Effector memory CD4-positive, alpha-beta T cell (primary cell): Measurements from ENCODE around the gene HSP90AB1.

ENCODE experiments used
- DNase-seq, 3 donors: peaks; one replicate each; pipeline ENCODE4 v3.0.0-alpha.2; 2020
- H3K27ac ChIP-seq: 2 replicates; pipeline ENCODE4 v1.7.0; 2013; ENCODE audit warnings: mild to moderate bottlenecking, low read length, moderate library complexity; ENCODE audit not compliant: insufficient read depth, poor library complexity, severe bottlenecking
- H3K27me3 ChIP-seq: replicated peaks from 2 replicates; pipeline ENCODE4 v1.7.0; 2013; ENCODE audit warnings: mild to moderate bottlenecking, low read length; ENCODE audit not compliant: insufficient read depth, control insufficient read depth, poor library complexity, severe bottlenecking
- H3K36me3 ChIP-seq: 2 replicates; pipeline ENCODE4 v1.7.0; 2013; ENCODE audit warnings: mild to moderate bottlenecking, low read length, moderate library complexity; ENCODE audit not compliant: control insufficient read depth, insufficient read depth
- H3K4me1 ChIP-seq: 2 replicates; pipeline ENCODE4 v1.7.0; 2013; ENCODE audit warnings: low read length, mild to moderate bottlenecking; ENCODE audit not compliant: control insufficient read depth, insufficient read depth, poor library complexity, severe bottlenecking
- H3K4me3 ChIP-seq: 2 replicates; pipeline ENCODE4 v1.7.0; 2013; ENCODE audit warnings: low read length, low read depth, mild to moderate bottlenecking; ENCODE audit not compliant: insufficient read depth, poor library complexity, severe bottlenecking
- H3K9me3 ChIP-seq: 2 replicates; pipeline ENCODE4 v1.7.0; 2013; ENCODE audit warnings: mild to moderate bottlenecking, low read length, moderate library complexity; ENCODE audit not compliant: control insufficient read depth

HSP90AB1 gene

DNA sequence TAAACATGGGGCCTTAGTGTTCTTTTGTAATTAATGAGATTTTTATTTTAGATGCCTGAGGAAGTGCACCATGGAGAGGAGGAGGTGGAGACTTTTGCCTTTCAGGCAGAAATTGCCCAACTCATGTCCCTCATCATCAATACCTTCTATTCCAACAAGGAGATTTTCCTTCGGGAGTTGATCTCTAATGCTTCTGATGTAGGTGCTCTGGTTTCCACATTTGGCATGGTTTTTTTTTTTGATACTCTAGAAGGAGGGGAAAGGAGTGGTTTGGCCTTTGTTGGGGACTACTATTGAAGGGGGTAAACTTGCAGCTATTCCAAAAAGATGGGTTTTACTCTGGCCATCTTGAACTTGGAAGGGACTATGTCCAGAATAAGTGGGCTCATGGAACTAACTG, 1.7 kb downstream of the HSP90AB1 start:
- no peak for DNase-seq
- Histone ChIP-seq H3K4me1 (peaks cover 18% of the 10 kb centered on the region), H3K27me3 (no peaks in the 10 kb centered on the region), H3K27ac (peak overlapping the region; percentile 3), H3K9me3 (no peaks in the 10 kb centered on the region), H3K4me3 (peak overlapping the region; percentile 80), H3K36me3 (peaks cover 52% of the 10 kb centered on the region)

DNA sequence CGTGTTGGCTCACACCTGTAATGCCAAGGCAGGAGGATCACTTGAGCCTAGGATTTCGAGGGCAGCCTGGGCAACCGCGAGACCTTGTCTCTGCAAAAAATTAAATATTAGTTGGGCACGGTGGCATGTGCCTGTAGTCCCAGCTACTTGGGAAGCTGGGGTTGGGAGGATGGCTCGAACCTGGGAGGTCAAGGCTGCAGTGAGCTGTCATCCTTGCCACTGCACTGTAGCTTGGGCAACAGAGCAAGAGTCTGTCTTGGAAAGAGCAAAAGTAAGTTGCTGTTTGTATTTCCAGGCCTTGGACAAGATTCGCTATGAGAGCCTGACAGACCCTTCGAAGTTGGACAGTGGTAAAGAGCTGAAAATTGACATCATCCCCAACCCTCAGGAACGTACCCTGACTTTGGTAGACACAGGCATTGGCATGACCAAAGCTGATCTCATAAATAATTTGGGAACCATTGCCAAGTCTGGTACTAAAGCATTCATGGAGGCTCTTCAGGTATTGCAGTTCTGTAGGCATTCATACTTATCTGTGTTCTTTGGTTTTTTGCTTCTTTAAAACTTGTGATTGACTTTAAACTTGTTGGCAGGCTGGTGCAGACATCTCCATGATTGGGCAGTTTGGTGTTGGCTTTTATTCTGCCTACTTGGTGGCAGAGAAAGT, 2.3 kb downstream of the HSP90AB1 start:
- peaks cover 18% of the 10 kb centered on the region for H3K4me1 ChIP-seq
- H3K27ac ChIP-seq: peak overlapping the region; percentile 3
- no peaks in the 10 kb centered on the region for H3K27me3 ChIP-seq
- peaks cover 58% of the 10 kb centered on the region for H3K36me3 ChIP-seq
- no peak for DNase-seq
- H3K9me3 ChIP-seq: no peaks in the 10 kb centered on the region
- peak overlapping the region; percentile 80 for H3K4me3 ChIP-seq

DNA sequence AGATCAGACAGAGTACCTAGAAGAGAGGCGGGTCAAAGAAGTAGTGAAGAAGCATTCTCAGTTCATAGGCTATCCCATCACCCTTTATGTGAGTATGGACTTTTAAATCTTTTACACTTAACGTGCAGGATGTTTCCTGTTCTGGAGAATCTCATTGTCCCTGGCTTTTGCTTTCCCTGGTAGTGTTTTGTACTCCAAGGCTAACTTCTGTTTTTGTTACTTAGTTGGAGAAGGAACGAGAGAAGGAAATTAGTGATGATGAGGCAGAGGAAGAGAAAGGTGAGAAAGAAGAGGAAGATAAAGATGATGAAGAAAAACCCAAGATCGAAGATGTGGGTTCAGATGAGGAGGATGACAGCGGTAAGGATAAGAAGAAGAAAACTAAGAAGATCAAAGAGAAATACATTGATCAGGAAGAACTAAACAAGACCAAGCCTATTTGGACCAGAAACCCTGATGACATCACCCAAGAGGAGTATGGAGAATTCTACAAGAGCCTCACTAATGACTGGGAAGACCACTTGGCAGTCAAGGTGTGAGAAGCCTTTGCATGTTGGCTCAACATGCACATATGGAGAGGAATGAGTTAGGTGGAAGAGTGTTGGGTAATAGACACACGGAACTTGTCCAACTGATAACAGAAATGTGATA, 3.3 kb downstream of the HSP90AB1 start:
- peaks cover 18% of the 10 kb centered on the region for H3K4me1 ChIP-seq
- H3K4me3 ChIP-seq: no peak overlapping the region
- no peaks in the 10 kb centered on the region for H3K27me3 ChIP-seq
- H3K9me3 ChIP-seq: no peaks in the 10 kb centered on the region
- no peak overlapping the region for H3K27ac ChIP-seq
- H3K36me3 ChIP-seq: peaks cover 65% of the 10 kb centered on the region
- DNase-seq: no peak

DNA sequence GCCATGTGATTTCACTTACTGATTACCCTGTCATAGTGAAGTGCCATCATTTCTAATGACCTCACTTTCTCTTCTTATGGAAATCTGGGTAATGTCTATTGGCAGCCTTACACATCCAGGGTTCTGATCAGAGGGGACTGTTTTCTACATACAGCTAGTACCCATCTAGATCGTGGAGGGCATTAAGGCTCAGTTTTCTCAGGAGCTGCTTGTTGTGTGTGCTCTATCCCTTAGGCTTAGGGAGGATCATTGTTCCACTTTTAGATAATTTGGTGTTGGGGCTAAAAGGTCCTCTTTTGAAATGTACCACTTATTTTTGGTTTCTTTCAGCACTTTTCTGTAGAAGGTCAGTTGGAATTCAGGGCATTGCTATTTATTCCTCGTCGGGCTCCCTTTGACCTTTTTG, 3.8 kb downstream of the HSP90AB1 start:
- no peak overlapping the region for H3K27ac ChIP-seq
- H3K9me3 ChIP-seq: no peaks in the 10 kb centered on the region
- H3K4me3 ChIP-seq: no peak overlapping the region
- H3K36me3 ChIP-seq: peaks cover 65% of the 10 kb centered on the region
- H3K27me3 ChIP-seq: no peaks in the 10 kb centered on the region
- no peak for DNase-seq
- peaks cover 16% of the 10 kb centered on the region for H3K4me1 ChIP-seq

DNA sequence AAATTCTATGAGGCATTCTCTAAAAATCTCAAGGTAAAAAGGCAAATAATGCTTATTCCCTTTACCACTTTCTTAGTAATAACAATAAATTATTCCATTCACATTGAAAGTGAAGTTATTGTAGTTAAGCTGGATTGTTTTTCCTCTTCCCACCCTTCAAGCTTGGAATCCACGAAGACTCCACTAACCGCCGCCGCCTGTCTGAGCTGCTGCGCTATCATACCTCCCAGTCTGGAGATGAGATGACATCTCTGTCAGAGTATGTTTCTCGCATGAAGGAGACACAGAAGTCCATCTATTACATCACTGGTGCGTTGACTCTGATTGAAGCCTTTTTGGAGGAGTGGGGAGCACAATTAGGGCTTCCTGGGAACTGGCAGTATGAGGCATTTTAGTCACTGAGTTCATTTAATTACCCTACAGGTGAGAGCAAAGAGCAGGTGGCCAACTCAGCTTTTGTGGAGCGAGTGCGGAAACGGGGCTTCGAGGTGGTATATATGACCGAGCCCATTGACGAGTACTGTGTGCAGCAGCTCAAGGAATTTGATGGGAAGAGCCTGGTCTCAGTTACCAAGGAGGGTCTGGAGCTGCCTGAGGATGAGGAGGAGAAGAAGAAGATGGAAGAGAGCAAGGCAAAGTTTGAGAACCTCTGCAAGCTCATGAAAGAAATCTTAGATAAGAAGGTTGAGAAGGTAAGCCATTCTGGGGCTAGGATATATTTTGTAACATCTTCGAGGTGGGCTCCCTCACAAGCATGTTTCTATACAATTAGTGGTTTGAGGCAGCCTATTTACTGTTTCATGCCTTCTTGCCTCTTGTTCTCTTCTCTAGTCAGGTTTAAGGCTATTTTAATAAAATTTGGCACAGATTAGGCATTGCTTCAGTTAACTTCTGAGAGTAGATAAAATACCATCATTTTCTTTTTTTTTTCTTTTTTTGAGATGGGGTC, 4.9 kb downstream of the HSP90AB1 start:
- no peaks in the 10 kb centered on the region for H3K27me3 ChIP-seq
- H3K27ac ChIP-seq: no peak overlapping the region
- peaks cover 22% of the 10 kb centered on the region for H3K4me1 ChIP-seq
- no peak overlapping the region for H3K4me3 ChIP-seq
- H3K9me3 ChIP-seq: no peaks in the 10 kb centered on the region
- peaks cover 65% of the 10 kb centered on the region for H3K36me3 ChIP-seq
- DNase-seq: no peak

DNA sequence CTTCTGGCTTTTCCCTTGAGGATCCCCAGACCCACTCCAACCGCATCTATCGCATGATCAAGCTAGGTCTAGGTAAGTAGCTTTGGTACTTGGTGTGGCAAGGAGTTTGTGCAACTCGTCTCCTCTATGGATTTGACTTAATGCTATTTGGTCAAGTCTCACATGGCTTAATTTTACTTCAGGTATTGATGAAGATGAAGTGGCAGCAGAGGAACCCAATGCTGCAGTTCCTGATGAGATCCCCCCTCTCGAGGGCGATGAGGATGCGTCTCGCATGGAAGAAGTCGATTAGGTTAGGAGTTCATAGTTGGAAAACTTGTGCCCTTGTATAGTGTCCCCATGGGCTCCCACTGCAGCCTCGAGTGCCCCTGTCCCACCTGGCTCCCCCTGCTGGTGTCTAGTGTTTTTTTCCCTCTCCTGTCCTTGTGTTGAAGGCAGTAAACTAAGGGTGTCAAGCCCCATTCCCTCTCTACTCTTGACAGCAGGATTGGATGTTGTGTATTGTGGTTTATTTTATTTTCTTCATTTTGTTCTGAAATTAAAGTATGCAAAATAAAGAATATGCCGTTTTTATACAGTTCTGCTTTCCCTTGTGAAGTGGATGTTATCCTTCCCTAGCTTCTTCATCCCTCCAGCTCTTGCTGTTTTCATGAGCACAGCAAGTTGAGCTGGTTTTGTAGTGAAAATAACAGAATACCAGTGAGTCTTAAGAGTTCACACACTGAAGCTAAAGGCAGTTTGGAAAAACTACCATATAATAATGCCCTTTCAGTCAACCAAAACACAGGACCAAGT, 6.6 kb downstream of the HSP90AB1 start:
- Histone ChIP-seq H3K36me3 (peaks cover 62% of the 10 kb centered on the region), H3K4me3 (no peak overlapping the region)

DNA sequence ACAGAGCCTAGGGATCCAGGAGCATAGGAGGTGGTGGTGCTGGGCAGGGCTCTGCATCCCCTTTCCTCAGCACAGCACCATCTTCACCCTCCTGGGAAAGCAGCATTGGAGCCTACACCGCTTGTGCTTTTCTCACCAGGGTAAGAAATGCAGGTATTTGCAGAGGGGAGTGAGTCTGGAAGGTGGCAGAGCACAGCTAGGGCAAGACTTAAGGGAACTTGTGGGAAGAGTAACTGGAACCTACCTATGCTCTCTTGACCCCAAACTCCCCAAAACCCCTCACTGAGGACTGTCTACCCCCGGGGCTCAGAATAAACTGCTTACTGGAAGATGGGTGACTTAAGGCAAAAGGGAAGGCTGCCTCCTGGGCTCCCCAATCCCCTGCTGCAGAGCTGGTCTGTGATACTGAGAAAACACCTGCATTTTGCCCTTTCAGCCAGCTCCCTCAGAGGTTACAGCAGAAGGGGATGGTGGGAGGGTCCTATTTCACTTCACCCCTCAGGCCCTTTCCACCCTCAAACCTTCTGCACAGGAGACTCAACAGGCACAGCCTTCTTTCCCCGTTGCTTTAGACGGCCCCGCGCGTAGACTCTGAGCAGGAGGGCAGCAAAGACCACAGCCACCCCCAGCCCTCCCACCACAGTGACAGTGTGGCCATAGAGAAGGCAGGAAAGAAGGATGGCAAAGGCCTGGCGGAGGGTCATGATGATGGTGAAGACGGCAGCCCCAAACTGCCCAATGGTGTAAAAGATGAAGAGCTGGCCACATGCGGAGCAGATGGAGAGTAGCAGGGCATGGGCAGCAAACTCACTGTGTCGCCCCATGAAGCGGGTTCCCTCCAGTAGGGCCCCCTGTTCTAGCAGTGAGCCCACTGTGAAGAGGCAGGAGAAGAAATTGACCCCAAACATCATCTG, 7.5 kb downstream of the HSP90AB1 start:
- no peak overlapping the region for H3K4me3 ChIP-seq
- H3K9me3 ChIP-seq: no peaks in the 10 kb centered on the region
- no peaks in the 10 kb centered on the region for H3K27me3 ChIP-seq
- peaks cover 18% of the 10 kb centered on the region for H3K4me1 ChIP-seq
- no peak overlapping the region for H3K27ac ChIP-seq
- H3K36me3 ChIP-seq: peaks cover 61% of the 10 kb centered on the region
- no peak for DNase-seq

More for the DNA sequence above, 6.6 kb downstream of the HSP90AB1 start:
- H3K9me3 ChIP-seq: no peaks in the 10 kb centered on the region
- peak; percentile 37 to 56 (median 42) for DNase-seq
- H3K27ac ChIP-seq: no peak overlapping the region
- peaks cover 25% of the 10 kb centered on the region for H3K4me1 ChIP-seq
- no peaks in the 10 kb centered on the region for H3K27me3 ChIP-seq

DNA sequence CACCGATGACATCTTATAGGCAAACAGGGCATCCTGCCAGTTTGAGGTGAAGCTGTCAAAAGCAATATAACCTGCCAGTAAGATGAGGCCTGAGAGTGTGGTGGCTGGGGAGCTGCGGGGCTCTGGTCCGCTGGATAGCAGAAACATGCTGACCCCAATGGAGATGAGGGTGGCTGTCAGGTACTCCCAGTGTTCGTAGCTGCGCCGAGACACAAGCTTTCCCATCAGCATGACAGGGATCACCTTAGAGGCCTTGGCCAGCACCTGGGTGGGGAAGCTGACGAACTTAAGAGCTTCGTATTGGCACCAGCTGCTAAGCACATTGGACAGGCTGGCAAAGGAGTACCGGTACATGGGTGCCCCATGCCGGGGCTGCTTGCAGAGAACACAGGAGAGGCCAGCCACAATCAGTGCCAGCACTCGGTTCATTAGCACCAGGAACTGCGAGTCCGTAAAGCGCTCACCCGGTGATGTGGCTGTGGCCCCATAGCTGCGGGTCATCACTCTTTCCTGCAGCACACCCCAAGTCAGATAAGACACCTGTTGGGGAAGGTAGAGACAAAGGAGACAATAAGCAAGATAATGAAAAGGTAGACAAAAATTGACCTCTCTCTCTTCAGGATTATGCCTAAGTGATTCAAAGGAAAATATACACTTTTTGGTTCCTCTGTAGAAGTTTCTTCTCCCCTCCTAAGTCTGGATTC, 8.4 kb downstream of the HSP90AB1 start:
- no peak overlapping the region for H3K27ac ChIP-seq
- H3K36me3 ChIP-seq: peaks cover 61% of the 10 kb centered on the region
- H3K9me3 ChIP-seq: no peaks in the 10 kb centered on the region
- H3K4me1 ChIP-seq: peaks cover 18% of the 10 kb centered on the region
- DNase-seq: no peak
- no peaks in the 10 kb centered on the region for H3K27me3 ChIP-seq
- H3K4me3 ChIP-seq: no peak overlapping the region
